CD4-positive, alpha-beta memory T cell (primary cell): ENCODE data around the gene C6orf120. TPM values are rescaled to one million over a fixed set of nuclear protein-coding genes. Genes with fewer than 3 reads are reported as not detected.

Source experiments
- CTCF ChIA-PET: fragments of 350-600 bp; sonication (Branson Sonifier 250); formaldehyde crosslinking; loops from one replicate; lab custom pipeline; 2021; ENCODE audit warnings: inconsistent platforms; ENCODE audit not compliant: partially characterized antibody; lab: Charles Lee
- POLR2A ChIA-PET: fragments of 350-600 bp; sonication (Branson Sonifier 250); formaldehyde crosslinking; loops from one replicate; lab custom pipeline; 2021; ENCODE audit not compliant: partially characterized antibody; lab: Charles Lee
- DNase-seq, 5 donors: peaks; one replicate each; pipeline versions ENCODE4 v3.0.0 to v3.0.0-alpha.2; 2020 to 2022; ENCODE audit warnings: mixed read lengths in 1 of 5
- H3K27ac ChIP-seq: one replicate; pipeline ENCODE4 v1.7.0; 2013; ENCODE audit warnings: low read depth, low read length
- H3K27me3 ChIP-seq: 2 replicates; pipeline ENCODE4 v1.7.0; 2013; ENCODE audit warnings: mild to moderate bottlenecking, low read length, moderate library complexity; ENCODE audit not compliant: insufficient read depth
- H3K36me3 ChIP-seq: 2 replicates; pipeline ENCODE4 v1.7.0; 2013; ENCODE audit warnings: mild to moderate bottlenecking, low read length, moderate library complexity; ENCODE audit not compliant: insufficient read depth
- H3K4me1 ChIP-seq: 2 replicates; pipeline ENCODE4 v1.7.0; 2013; ENCODE audit warnings: mild to moderate bottlenecking, low read length, moderate library complexity; ENCODE audit not compliant: insufficient read depth
- H3K4me3 ChIP-seq, 2 donors: one replicate each; pipeline ENCODE4 v1.7.0; 2013; ENCODE audit warnings: low read length in 2 of 2, mild to moderate bottlenecking in 1 of 2
- H3K9me3 ChIP-seq, 2 donors: one replicate each; pipeline ENCODE4 v1.7.0; 2013; ENCODE audit warnings: low read length in 2 of 2, control low read depth in 1 of 2; ENCODE audit not compliant: control insufficient read depth in 1 of 2
- H3K27ac Mint-ChIP-seq, 7 donors: one replicate each; pipeline ENCODE4 v1.8.0; 2020 to 2021; ENCODE audit warnings: mixed read lengths in 7 of 7, mild to moderate bottlenecking in 6 of 7, inconsistent platforms in 3 of 7, moderate library complexity in 3 of 7
- H3K27me3 Mint-ChIP-seq, 2 donors: one replicate each; pipeline ENCODE4 v1.8.0; 2020 to 2021; ENCODE audit warnings: mixed read lengths in 2 of 2
- H3K36me3 Mint-ChIP-seq, 2 donors: one replicate each; pipeline ENCODE4 v1.8.0; 2020 to 2021; ENCODE audit warnings: mixed read lengths in 2 of 2, inconsistent platforms in 1 of 2, mild to moderate bottlenecking in 1 of 2
- H3K4me1 Mint-ChIP-seq, 4 donors: one replicate each; pipeline ENCODE4 v1.8.0; 2020 to 2021; ENCODE audit warnings: mixed read lengths in 4 of 4, mild to moderate bottlenecking in 1 of 4
- H3K4me3 Mint-ChIP-seq, 8 donors: one replicate each; pipeline ENCODE4 v1.8.0; 2020 to 2021; ENCODE audit warnings: mixed read lengths in 8 of 8, mild to moderate bottlenecking in 7 of 8, moderate library complexity in 6 of 8, inconsistent platforms in 3 of 8
- H3K9me3 Mint-ChIP-seq, 8 donors: one replicate each; pipeline ENCODE4 v1.8.0; 2020 to 2021; ENCODE audit warnings: mixed read lengths in 8 of 8, mild to moderate bottlenecking in 5 of 8, inconsistent platforms in 3 of 8, moderate library complexity in 1 of 8
- intact Hi-C: fragments of 100-400 bp; cut with micrococcal nuclease; formaldehyde crosslinking; loops from one replicate; pipeline ENCODE4 v1.15.1; 2023
- polyA plus RNA-seq, 2 donors: library from polyadenylated mRNA; unstranded; fragments of 300-500 nt; fragmentation: Illumina TruSeq; gene quantifications; one replicate each; pipeline ENCODE4 v1.2.3, GENCODE V29; 2021
- total RNA-seq, 2 experiments: library from RNA; stranded (reverse); gene quantifications; one replicate each; pipeline ENCODE4 v1.2.3, GENCODE V29; 2021

C6orf120 gene
- total and polyA plus RNA-seq, 4 experiments from 2014 or later = 8.3 to 35.9 (median 21.9) TPM

DNA sequence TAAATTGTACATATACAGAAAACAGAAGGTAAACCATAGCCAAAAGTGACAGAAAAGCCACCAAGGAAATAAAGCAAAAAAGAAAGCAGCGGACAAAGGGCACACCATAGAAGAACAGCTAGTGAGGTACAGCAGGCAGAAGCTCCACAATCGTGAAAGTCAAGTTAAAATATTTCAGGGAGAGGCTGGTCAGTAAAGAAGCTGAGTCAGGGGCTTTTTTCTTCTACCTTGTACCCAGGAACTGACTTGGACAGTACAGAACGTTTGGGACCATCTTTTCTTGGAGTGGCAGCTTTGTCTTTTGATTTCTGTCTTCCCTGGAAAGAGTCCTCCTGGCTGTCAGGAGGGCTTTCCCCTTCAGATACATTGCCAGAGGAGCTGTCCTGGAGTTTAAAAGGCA, 8.1 kb downstream of the C6orf120 start:
- Histone ChIP-seq H3K27ac (no peak overlapping the region), H3K36me3 (peaks cover 33% of the 10 kb centered on the region), H3K9me3 (no peaks in the 10 kb centered on the region), H3K4me3 (no peak overlapping the region), H3K4me1 (peaks cover 12% of the 10 kb centered on the region), H3K27me3 (no peaks in the 10 kb centered on the region)
- Mint-ChIP-seq H3K4me1 (peaks cover 15 to 32% (median 19%) of the 10 kb centered on the region in 4 donors), H3K27me3 (no peaks in the 10 kb centered on the region), H3K27ac (peak overlapping the region in 4 of 7 donors; percentile 3 to 60 (median 18)), H3K9me3 (no peaks in the 10 kb centered on the region), H3K36me3 (peaks cover 27 to 56% of the 10 kb centered on the region in 2 donors), H3K4me3 (no peak overlapping the region)
- DNase-seq = no peak
- POLR2A ChIA-PET = interaction anchor here (4.3 kb wide), 1 partner anchor 13 kb away, joined by 55 read pairs; the partner anchor contains the start of gene PHF10
- CTCF ChIA-PET = interaction anchor here (0.6 to 1.6 kb wide), 3 partner anchors 13 to 822 kb away, joined by 3 to 4 read pairs (median 4); no protein-coding TSS in a partner anchor
- intact Hi-C loops = no loop called here

DNA sequence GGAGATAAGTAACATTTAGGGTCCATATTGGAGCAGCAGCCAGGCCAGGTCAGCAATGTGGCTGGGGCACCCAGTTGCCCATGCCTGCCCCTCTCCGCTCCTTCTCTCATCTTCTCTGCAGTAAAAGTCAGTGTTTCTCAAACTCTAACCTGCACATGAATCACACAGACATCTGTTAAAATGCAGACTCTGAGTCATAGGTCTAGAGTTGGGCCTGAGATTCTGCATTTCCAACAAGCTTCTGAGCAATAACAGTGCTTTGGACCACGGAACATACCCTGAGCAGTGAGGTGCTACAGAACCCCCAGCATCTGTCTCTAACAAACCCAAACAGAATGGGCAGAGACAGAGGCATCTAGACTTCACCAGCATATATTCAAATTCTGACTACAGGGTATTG, 12.3 kb downstream of the C6orf120 start:
- Mint-ChIP-seq H3K36me3 (peaks cover 33 to 65% of the 10 kb centered on the region in 2 donors), H3K9me3 (no peaks in the 10 kb centered on the region), H3K4me3 (no peak overlapping the region), H3K27ac (no peak overlapping the region), H3K4me1 (peaks cover 4 to 8% (median 7%) of the 10 kb centered on the region in 4 donors), H3K27me3 (no peaks in the 10 kb centered on the region)
- no peak for DNase-seq
- no peaks in the 10 kb centered on the region for H3K9me3 ChIP-seq
- no peak overlapping the region for H3K27ac ChIP-seq
- no peaks in the 10 kb centered on the region for H3K27me3 ChIP-seq
- intact Hi-C loops = no loop called here
- ChIA-PET POLR2A (interaction anchor here (18.2 kb wide), 1 partner anchor 11 kb away, joined by 279 read pairs; the partner anchor contains the start of genes C6orf120 and WDR27), CTCF (interaction anchor here (0.7 to 1.0 kb wide), 2 partner anchors 9 to 11 kb away, joined by 3 to 4 read pairs; no protein-coding TSS in a partner anchor)
- peaks cover 10% of the 10 kb centered on the region for H3K4me1 ChIP-seq
- H3K36me3 ChIP-seq = peaks cover 44% of the 10 kb centered on the region
- H3K4me3 ChIP-seq = no peak overlapping the region

DNA sequence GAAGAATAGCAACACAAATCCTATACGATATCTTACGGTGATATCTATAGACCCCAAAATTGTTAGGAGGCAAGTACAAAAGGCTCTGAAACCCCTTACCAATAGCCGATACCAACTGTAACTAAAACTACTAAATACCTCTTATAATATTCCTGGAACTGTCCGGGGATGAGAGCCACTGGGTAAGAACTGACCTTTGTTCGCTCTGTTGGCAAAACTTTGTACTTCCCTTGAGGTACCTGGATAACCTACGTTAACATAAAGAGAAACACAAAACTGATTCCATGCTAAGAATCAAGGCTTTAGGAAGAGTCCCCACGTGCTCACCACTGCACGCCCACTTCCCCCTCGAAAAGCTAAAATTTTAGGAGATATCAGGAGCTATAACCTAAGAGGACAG, 12.7 kb downstream of the C6orf120 start:
- H3K27ac ChIP-seq = no peak overlapping the region
- H3K27ac Mint-ChIP-seq = no peak overlapping the region
- H3K4me1 Mint-ChIP-seq = peaks cover 8 to 12% (median 10%) of the 10 kb centered on the region in 4 donors
- intact Hi-C loops = no loop called here
- H3K4me1 ChIP-seq = peaks cover 14% of the 10 kb centered on the region
- H3K36me3 Mint-ChIP-seq = peaks cover 33 to 61% of the 10 kb centered on the region in 2 donors
- CTCF ChIA-PET = interaction anchor here (1.0 kb wide), 1 partner anchor 9 kb away, joined by 4 read pairs; no protein-coding TSS in a partner anchor
- H3K9me3 Mint-ChIP-seq = no peaks in the 10 kb centered on the region
- H3K4me3 ChIP-seq = no peak overlapping the region
- peaks cover 40% of the 10 kb centered on the region for H3K36me3 ChIP-seq
- H3K9me3 ChIP-seq = no peaks in the 10 kb centered on the region
- H3K27me3 Mint-ChIP-seq = no peaks in the 10 kb centered on the region
- DNase-seq = no peak
- H3K27me3 ChIP-seq = no peaks in the 10 kb centered on the region
- no peak overlapping the region for H3K4me3 Mint-ChIP-seq
- POLR2A ChIA-PET = interaction anchor here (1.0 to 18.2 kb wide), 2 partner anchors 9 to 11 kb away, joined by 6 to 279 read pairs; partner anchors contain the start of genes C6orf120 and WDR27

DNA sequence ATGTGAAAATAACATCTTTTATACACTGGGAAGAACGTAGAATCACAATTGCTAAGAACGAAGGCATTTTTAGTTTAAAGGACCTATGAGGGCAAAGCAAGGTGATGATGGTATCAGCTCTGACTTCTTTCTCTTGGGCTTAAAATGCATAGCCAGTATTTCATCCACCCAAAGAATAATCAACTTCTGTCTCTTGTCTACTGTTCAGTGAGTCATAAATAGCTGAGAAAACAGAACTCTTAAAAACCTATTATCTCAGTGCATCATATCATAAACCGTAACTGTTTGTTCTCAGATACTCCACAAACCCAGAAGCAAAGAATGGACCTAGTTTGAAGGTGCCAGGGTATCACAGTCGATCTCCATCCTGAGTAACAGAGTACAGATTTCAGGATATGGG, 17.2 kb downstream of the C6orf120 start:
- no peak for DNase-seq
- ChIA-PET CTCF (interaction anchor here (1.3 to 1.9 kb wide), 2 partner anchors 10 to 33 kb away, joined by 3 to 5 read pairs; partner anchors contain the start of genes DYNLT2 and ERMARD), POLR2A (interaction anchor here (0.7 to 18.2 kb wide), 3 partner anchors 16 to 506 kb away, joined by 5 to 279 read pairs (median 100); partner anchors contain the start of genes C6orf120, DYNLT2, ERMARD and WDR27)
- Mint-ChIP-seq H3K36me3 (peaks cover 15 to 44% of the 10 kb centered on the region in 2 donors), H3K27ac (peak overlapping the region in 6 of 7 donors; percentile 14 to 97 (median 57)), H3K4me1 (peaks cover 20 to 46% (median 33%) of the 10 kb centered on the region in 4 donors), H3K9me3 (no peaks in the 10 kb centered on the region), H3K4me3 (peak overlapping the region in 1 of 8 donors; percentile 44), H3K27me3 (no peaks in the 10 kb centered on the region)
- Histone ChIP-seq H3K4me3 (no peak overlapping the region), H3K36me3 (peaks cover 12% of the 10 kb centered on the region), H3K9me3 (no peaks in the 10 kb centered on the region), H3K27ac (no peak overlapping the region), H3K27me3 (no peaks in the 10 kb centered on the region), H3K4me1 (peaks cover 43% of the 10 kb centered on the region)
- intact Hi-C loops = no loop called here

DNA sequence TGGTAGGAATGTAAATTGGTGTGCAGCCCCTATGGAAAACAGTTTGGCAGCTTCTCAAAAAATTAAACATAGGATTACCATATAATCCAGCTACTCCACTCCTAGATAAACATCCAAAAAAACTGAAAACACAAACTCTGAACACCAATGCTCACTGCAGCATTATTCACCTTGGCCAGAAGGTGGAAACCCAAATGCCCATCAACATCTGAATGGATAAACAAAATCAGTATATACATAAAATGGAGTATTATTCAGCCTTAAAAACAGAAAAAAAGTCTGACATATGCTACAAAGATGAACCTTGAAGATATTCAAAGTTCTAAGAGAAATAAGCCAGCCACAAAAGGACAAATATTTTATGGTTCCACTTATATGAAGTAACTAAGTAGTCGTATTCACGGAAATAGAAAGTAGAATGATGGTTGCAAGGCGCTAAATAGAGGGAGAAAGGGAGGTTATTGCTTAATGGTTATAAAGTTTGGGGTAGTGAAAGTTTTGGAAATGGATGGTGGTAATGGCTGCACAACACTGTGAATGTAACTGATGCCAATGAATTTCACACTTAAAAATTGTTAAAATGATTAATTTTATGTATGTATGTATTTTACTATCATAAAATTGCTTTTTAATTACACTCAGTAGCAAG, 18.4 kb downstream of the C6orf120 start:
- no peak overlapping the region for H3K27ac ChIP-seq

DNA sequence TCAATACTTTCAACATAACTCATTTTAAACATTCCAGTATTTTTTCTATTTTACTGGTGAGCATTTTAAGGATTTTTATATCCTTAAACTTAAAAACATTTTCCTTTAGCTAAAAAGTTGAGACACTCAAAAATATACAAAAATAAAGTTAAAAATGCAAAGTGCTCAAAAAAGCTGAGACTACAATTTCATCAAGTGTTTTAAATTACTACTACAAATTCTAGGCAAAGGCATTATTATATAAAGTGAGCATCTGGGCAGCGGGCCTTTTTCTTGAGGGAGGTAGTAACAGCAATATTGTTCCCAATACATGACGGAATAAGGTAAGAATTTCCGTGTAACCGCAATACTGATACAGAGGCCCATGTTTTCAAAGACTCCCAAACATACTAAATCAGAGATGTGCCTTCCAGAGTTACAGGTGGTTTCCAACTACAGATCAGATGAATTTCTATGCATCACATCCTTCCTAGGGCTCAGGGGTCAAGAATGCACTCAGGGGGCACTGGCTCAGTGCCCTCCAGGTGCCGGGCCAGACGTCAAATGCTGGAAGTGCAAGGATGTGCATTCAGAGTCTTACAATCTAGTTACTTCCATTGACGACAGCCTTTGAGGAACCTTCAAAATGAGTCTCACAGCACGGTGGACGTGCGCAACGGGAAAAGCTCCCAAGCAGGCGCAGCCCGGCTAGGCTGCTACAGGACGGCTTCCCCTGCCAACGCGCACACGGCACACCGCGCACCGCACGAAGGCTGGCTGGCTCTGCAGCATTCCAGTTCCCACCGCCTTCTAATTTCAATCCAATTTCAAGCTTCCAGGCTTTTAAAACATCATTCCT, 20.7 kb downstream of the C6orf120 start:
- peaks cover 52% of the 10 kb centered on the region for H3K4me1 ChIP-seq
- ChIA-PET CTCF (interaction anchor here (0.8 to 2.7 kb wide), 7 partner anchors 12 to 819 kb away, joined by 3 to 15 read pairs (median 3); partner anchors contain the start of genes C6orf120, DYNLT2, ERMARD and WDR27), POLR2A (interaction anchor here (0.9 to 18.2 kb wide), 8 partner anchors 8 to 831 kb away, joined by 3 to 279 read pairs (median 17); partner anchors contain the start of genes C6orf120, DYNLT2, ERMARD and PSMB1)
- peaks cover 0 to 15% of the 10 kb centered on the region in 2 donors for H3K36me3 Mint-ChIP-seq
- peaks cover 28 to 55% (median 41%) of the 10 kb centered on the region in 4 donors for H3K4me1 Mint-ChIP-seq
- no peaks in the 10 kb centered on the region for H3K27me3 Mint-ChIP-seq
- no peaks in the 10 kb centered on the region for H3K9me3 Mint-ChIP-seq
- H3K27me3 ChIP-seq = no peaks in the 10 kb centered on the region
- intact Hi-C loops = loop anchor here (1.0 kb wide), 3 partner anchors 20 to 832 kb away; partner anchors contain the start of genes C6orf120, DYNLT2, ERMARD and TBP
- no peaks in the 10 kb centered on the region for H3K9me3 ChIP-seq
- peak overlapping the region; percentile 85 for H3K27ac ChIP-seq
- peak overlapping the region; percentile 76 to 90 for H3K4me3 ChIP-seq
- peak overlapping the region; percentile 89 to 100 (median 96) for H3K4me3 Mint-ChIP-seq
- DNase-seq = peak in 2 of 5 donors; percentile 54 to 67
- no peaks in the 10 kb centered on the region for H3K36me3 ChIP-seq
- peak overlapping the region; percentile 93 to 99 (median 96) for H3K27ac Mint-ChIP-seq

More for the DNA sequence above, 18.4 kb downstream of the C6orf120 start:
- H3K36me3 ChIP-seq = peaks cover 12% of the 10 kb centered on the region
- Mint-ChIP-seq H3K36me3 (peaks cover 5 to 34% of the 10 kb centered on the region in 2 donors), H3K9me3 (no peaks in the 10 kb centered on the region), H3K27ac (peak overlapping the region; percentile 18 to 97 (median 52)), H3K27me3 (no peaks in the 10 kb centered on the region), H3K4me1 (peaks cover 23 to 47% (median 37%) of the 10 kb centered on the region in 4 donors), H3K4me3 (peak overlapping the region in 5 of 8 donors; percentile 10 to 46 (median 29))
- no peaks in the 10 kb centered on the region for H3K27me3 ChIP-seq
- intact Hi-C loops = no loop called here
- ChIA-PET POLR2A (interaction anchor here (6.4 to 18.2 kb wide), 3 partner anchors 12 to 31 kb away, joined by 55 to 279 read pairs (median 100); partner anchors contain the start of genes C6orf120, DYNLT2, ERMARD and WDR27), CTCF (interaction anchor here (1.3 kb wide), 1 partner anchor 11 kb away, joined by 3 read pairs; no protein-coding TSS in a partner anchor)
- no peaks in the 10 kb centered on the region for H3K9me3 ChIP-seq
- peaks cover 47% of the 10 kb centered on the region for H3K4me1 ChIP-seq
- no peak overlapping the region for H3K4me3 ChIP-seq
- DNase-seq = no peak
